ENCODE measurements around the gene ZFP69B. TPM values are rescaled to one million over a fixed set of nuclear protein-coding genes. Genes with fewer than 3 reads are reported as not detected.

Gene ZFP69B
- total and polyA plus RNA-seq, 8 donors = 2.3 to 7.3 (median 6.1) TPM

- Histone ChIP-seq H3K36me3 (no peaks in the 10 kb centered on the region), H3K27ac (no peak overlapping the region), H3K4me3 (no peak overlapping the region), H3K27me3 (no peaks in the 10 kb centered on the region), H3K4me1 (peaks cover 0 to 15% of the 10 kb centered on the region in 2 donors), H3K9me3 (peaks cover 0 to 50% of the 10 kb centered on the region in 2 donors)
- intact Hi-C loops (cut with DNase I) = no loop called here
- DNase-seq (no peak), ATAC-seq (no peak)
- no peak for TF ChIP-seq CTCF (IDR thresholded peaks at IDR 0.05)
Measured at GRCh38 chr1:40475268-40475667, 25.0 kb downstream of the ZFP69B start.

- intact Hi-C loops (cut with DNase I) = no loop called here
- Histone ChIP-seq H3K27me3 (no peaks in the 10 kb centered on the region), H3K36me3 (peaks cover 0 to 11% of the 10 kb centered on the region in 2 donors), H3K4me3 (peak within 1 kb of the TSS; percentile 84 to 94), H3K4me1 (peaks cover 0 to 15% of the 10 kb centered on the region in 2 donors), H3K27ac (peak within 1 kb of the TSS; percentile 44 to 71), H3K9me3 (peaks cover 0 to 40% of the 10 kb centered on the region in 2 donors)
- DNase-seq = peak; percentile 67 to 93 (median 77)
- ATAC-seq = peak; percentile 97
- no peak for TF ChIP-seq CTCF (IDR thresholded peaks at IDR 0.05)
Measured at GRCh38 chr1:40476924-40477677, 26.8 kb downstream of the ZFP69B start, which contains the start of gene ZFP69. TSS of gene ZFP69 (plus strand) at chr1:40477290. CDS start at chr1:40479362, 2,072 bp downstream.

GRCh38 chr1:40477678-40478053 is 27.4 kb downstream of the ZFP69B start:
- intact Hi-C loops (cut with DNase I) = no loop called here
- H3K36me3 ChIP-seq = peaks cover 0 to 16% of the 10 kb centered on the region in 2 donors
- DNase-seq = no peak
- peaks cover 0 to 15% of the 10 kb centered on the region in 2 donors for H3K4me1 ChIP-seq
- peak; percentile 61 for ATAC-seq
- peaks cover 0 to 39% of the 10 kb centered on the region in 2 donors for H3K9me3 ChIP-seq
- TF ChIP-seq CTCF (IDR thresholded peaks at IDR 0.05) = no peak
- peak overlapping the region; percentile 84 to 94 for H3K4me3 ChIP-seq
- H3K27me3 ChIP-seq = no peaks in the 10 kb centered on the region
- H3K27ac ChIP-seq = peak overlapping the region; percentile 44 to 71

GRCh38 chr1:40478276-40478675 is 28.0 kb downstream of the ZFP69B start:
- TF ChIP-seq CTCF (IDR thresholded peaks at IDR 0.05) = no peak
- peaks cover 0 to 37% of the 10 kb centered on the region in 2 donors for H3K9me3 ChIP-seq
- no peaks in the 10 kb centered on the region for H3K27me3 ChIP-seq
- H3K27ac ChIP-seq = no peak overlapping the region
- H3K4me3 ChIP-seq = peak overlapping the region; percentile 84 to 94
- ATAC-seq = no peak
- intact Hi-C loops (cut with DNase I) = no loop called here
- H3K36me3 ChIP-seq = peaks cover 2 to 22% of the 10 kb centered on the region in 2 donors
- peaks cover 0 to 15% of the 10 kb centered on the region in 2 donors for H3K4me1 ChIP-seq
- no peak for DNase-seq

- intact Hi-C loops (cut with DNase I) = no loop called here
- TF ChIP-seq CTCF (IDR thresholded peaks at IDR 0.05) = no peak
- Histone ChIP-seq H3K4me3 (no peak overlapping the region), H3K9me3 (peaks cover 0 to 36% of the 10 kb centered on the region in 2 donors), H3K27me3 (no peaks in the 10 kb centered on the region), H3K4me1 (peaks cover 0 to 15% of the 10 kb centered on the region in 2 donors), H3K36me3 (peaks cover 3 to 30% of the 10 kb centered on the region in 2 donors), H3K27ac (no peak overlapping the region)
- DNase-seq (no peak), ATAC-seq (no peak)
Measured at GRCh38 chr1:40479156-40479555, 28.9 kb downstream of the ZFP69B start.

All from left lung (tissue), 10 donors.